ENCODE results near the gene SHB. TPM values are rescaled to one million over a fixed set of nuclear protein-coding genes. Genes with fewer than 3 reads are reported as not detected.
A peak's percentile ranks its signal among the peaks of the same experiment; 100 is the strongest.

Gene SHB, protein sequence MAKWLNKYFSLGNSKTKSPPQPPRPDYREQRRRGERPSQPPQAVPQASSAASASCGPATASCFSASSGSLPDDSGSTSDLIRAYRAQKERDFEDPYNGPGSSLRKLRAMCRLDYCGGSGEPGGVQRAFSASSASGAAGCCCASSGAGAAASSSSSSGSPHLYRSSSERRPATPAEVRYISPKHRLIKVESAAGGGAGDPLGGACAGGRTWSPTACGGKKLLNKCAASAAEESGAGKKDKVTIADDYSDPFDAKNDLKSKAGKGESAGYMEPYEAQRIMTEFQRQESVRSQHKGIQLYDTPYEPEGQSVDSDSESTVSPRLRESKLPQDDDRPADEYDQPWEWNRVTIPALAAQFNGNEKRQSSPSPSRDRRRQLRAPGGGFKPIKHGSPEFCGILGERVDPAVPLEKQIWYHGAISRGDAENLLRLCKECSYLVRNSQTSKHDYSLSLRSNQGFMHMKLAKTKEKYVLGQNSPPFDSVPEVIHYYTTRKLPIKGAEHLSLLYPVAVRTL
- 16.7 and 18.3 TPM in 2 replicates for total RNA-seq
- long read RNA-seq, partial matches to known transcripts, result 0 of 3 reads
- long read RNA-seq, other reads (novel, unspliced or antisense), result 3 of 3 reads

DNA sequence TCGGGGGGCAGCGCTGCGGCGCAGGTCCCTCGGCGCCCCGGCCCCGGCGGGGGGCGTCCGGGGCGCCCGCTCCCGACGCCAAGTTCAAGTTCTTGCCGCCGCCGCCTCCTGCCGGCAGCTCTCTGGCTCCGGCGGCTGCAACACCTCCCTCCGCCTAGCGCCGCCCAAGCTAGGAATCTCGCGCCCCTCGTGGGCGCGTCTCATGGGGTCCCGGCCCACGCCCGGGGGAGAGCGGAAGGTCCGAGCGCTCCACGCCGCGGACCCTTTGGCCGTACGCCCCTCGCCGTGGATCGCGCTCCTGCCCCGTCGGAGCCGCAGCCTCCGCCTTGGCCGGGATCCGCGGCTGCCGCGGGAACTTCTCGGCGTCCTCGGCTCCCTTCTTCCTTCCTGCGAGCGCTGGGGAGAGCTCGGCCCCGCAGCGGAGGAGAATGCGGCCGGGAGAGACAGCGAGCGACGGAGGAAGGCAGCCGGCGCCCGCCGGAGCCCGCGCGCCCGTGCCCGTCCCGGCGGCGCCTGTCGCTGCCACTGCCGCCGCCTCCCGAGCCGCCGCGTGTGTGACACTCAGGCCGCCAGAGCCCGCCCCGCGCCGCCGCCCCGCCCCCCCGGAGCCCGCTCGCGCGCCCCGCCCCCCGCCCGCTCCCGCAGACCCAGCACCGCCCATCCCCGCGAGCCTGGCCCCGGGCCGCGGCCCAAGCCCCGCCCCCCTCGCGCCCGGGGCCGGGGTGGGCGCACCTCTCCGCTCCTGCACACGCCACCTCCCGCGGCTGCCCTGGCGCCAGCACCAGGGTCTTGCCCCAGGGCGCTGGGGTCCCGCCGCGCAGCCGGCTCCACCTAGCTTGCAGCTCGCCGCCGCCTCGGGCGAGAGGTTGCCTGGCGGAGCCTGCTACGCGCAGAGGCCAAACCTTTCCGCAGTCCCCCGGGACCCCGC, at the start of gene SHB:
Gene SHB (minus strand): TSS at position 527 of the 928 bp plus-strand sequence. CDS start 582 bp downstream, outside the sequence.
- DNase-seq (ENCODE audit: extremely low spot score, unreplicated experiment), result peak; percentile 91
- H3K27me3 Mint-ChIP-seq (ENCODE audit: unreplicated experiment), result no peaks in the 10 kb centered on the region

DNA sequence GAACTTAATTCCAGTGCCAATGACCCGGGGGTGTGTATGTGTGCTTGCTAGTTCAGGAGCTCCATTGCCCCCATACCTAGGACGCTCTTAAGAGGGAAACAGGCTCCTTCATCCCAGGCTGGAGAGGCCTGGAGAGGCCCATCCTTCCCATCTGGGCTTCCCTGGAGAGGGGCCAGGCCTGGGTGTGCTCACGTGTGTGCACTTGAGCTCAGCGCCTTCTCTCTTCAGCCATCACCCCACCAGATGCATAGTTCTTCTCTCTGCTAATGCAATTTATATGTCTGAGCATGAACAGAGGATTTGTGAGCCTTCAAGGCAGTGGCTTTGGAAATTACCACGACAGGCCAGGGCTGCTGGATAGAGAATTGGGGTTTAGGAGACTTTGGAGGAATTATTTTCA, 48.6 kb upstream of the SHB start:
- no peak overlapping the region for H3K4me3 Mint-ChIP-seq (ENCODE audit: unreplicated experiment)
- H3K27me3 Mint-ChIP-seq (ENCODE audit: unreplicated experiment), result peaks cover 51% of the 10 kb centered on the region
- DNase-seq (ENCODE audit: extremely low spot score, unreplicated experiment), result peak; percentile 36
- H3K27ac Mint-ChIP-seq (ENCODE audit: unreplicated experiment), result no peak overlapping the region
- TF ChIP-seq, protein P1, sequence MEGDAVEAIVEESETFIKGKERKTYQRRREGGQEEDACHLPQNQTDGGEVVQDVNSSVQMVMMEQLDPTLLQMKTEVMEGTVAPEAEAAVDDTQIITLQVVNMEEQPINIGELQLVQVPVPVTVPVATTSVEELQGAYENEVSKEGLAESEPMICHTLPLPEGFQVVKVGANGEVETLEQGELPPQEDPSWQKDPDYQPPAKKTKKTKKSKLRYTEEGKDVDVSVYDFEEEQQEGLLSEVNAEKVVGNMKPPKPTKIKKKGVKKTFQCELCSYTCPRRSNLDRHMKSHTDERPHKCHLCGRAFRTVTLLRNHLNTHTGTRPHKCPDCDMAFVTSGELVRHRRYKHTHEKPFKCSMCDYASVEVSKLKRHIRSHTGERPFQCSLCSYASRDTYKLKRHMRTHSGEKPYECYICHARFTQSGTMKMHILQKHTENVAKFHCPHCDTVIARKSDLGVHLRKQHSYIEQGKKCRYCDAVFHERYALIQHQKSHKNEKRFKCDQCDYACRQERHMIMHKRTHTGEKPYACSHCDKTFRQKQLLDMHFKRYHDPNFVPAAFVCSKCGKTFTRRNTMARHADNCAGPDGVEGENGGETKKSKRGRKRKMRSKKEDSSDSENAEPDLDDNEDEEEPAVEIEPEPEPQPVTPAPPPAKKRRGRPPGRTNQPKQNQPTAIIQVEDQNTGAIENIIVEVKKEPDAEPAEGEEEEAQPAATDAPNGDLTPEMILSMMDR (IDR thresholded peaks at IDR 0.05), result no peak
- H3K36me3 Mint-ChIP-seq (ENCODE audit: unreplicated experiment), result no peaks in the 10 kb centered on the region
- H3K9me3 Mint-ChIP-seq (ENCODE audit: unreplicated experiment), result no peaks in the 10 kb centered on the region
- H3K4me1 Mint-ChIP-seq (ENCODE audit: unreplicated experiment), result no peaks in the 10 kb centered on the region

More for the DNA sequence above, at the start of gene SHB:
- Mint-ChIP-seq H3K9me3 (ENCODE audit: unreplicated experiment) (no peaks in the 10 kb centered on the region), H3K4me3 (ENCODE audit: unreplicated experiment) (peak within 1 kb of the TSS; percentile 87), H3K36me3 (ENCODE audit: unreplicated experiment) (no peaks in the 10 kb centered on the region), H3K4me1 (ENCODE audit: unreplicated experiment) (peaks cover 46% of the 10 kb centered on the region), H3K27ac (ENCODE audit: unreplicated experiment) (peak within 1 kb of the TSS; percentile 76)
- TF ChIP-seq, protein P1 (IDR thresholded peaks at IDR 0.05), result peak; percentile 61

DNA sequence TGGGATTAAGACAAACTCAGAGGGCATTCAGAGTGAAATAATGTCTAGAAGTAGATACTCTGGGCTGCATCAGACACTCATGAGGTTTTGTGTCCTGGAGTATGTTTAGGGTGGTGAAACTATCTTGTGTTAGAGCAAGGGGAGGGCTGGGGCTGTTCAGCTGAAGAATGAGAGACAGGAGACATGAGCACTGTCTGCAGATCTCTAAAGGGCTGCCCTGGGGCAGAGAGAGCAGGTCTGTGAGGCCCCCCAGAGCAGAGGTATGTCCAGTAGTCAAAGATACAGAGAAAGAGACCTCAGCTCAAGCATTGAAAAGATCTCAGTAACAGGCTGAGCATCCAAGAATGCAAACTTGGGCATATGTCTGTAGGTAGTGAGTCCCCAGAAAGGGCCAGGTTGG, 45.9 kb upstream of the SHB start:
- Mint-ChIP-seq H3K27me3 (ENCODE audit: unreplicated experiment) (peaks cover 52% of the 10 kb centered on the region), H3K27ac (ENCODE audit: unreplicated experiment) (no peak overlapping the region), H3K9me3 (ENCODE audit: unreplicated experiment) (no peaks in the 10 kb centered on the region), H3K4me3 (ENCODE audit: unreplicated experiment) (no peak overlapping the region), H3K36me3 (ENCODE audit: unreplicated experiment) (no peaks in the 10 kb centered on the region), H3K4me1 (ENCODE audit: unreplicated experiment) (no peaks in the 10 kb centered on the region)
- TF ChIP-seq, protein P1 (IDR thresholded peaks at IDR 0.05), result no peak
- no peak for DNase-seq (ENCODE audit: extremely low spot score, unreplicated experiment)

DNA sequence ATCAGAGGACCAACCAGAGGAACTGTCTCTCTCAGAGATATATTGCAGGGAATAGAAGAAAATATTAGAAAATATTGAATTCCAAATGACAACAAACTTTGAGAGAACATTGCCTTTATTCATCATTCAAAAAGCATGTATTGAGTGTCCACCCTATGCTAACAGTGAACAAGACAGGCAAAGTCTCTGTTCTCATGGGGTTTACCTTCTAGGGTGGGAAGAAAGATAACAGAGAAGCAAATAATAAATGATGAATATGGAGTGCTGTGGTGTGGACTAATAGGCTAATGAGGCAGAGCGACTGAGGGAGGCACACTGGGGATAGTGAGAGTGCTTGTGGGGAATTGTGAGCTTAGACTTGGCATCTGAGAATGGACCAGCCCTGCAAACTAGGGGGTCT, 43.4 kb upstream of the SHB start:
- no peaks in the 10 kb centered on the region for H3K9me3 Mint-ChIP-seq (ENCODE audit: unreplicated experiment)
- H3K4me3 Mint-ChIP-seq (ENCODE audit: unreplicated experiment), result no peak overlapping the region
- H3K27me3 Mint-ChIP-seq (ENCODE audit: unreplicated experiment), result peaks cover 39% of the 10 kb centered on the region
- no peak overlapping the region for H3K27ac Mint-ChIP-seq (ENCODE audit: unreplicated experiment)
- H3K36me3 Mint-ChIP-seq (ENCODE audit: unreplicated experiment), result no peaks in the 10 kb centered on the region
- no peaks in the 10 kb centered on the region for H3K4me1 Mint-ChIP-seq (ENCODE audit: unreplicated experiment)
- DNase-seq (ENCODE audit: extremely low spot score, unreplicated experiment), result peak; percentile 53
- TF ChIP-seq, protein P1 (IDR thresholded peaks at IDR 0.05), result no peak

All from osteocyte (in vitro differentiated cells).